ENCODE measurements around the gene ANXA2R.

Gene ANXA2R

DNA sequence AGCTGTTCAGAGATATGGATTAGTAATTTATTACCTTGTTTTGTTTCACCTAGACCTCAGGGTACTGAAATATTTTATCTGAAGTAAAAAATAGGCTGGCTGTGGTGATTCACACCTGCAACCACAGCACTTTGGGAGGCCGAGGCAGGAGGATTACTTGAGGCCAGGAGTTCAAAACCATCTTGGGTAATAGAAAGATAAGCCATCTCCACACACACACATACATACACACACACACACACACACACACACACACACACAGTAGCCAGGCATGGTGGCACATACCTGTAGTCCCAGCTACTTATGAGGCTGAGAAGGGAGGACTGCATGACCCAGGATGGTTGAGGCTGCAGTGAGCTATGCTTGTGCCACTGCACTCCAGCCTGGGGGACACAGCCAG is 3.7 kb downstream of the ANXA2R start:
- no peak for TF ChIP-seq ZC3H10 (CRISPR knock-in tag; IDR thresholded peaks at IDR 0.05)
- TF ChIP-seq, protein P1, sequence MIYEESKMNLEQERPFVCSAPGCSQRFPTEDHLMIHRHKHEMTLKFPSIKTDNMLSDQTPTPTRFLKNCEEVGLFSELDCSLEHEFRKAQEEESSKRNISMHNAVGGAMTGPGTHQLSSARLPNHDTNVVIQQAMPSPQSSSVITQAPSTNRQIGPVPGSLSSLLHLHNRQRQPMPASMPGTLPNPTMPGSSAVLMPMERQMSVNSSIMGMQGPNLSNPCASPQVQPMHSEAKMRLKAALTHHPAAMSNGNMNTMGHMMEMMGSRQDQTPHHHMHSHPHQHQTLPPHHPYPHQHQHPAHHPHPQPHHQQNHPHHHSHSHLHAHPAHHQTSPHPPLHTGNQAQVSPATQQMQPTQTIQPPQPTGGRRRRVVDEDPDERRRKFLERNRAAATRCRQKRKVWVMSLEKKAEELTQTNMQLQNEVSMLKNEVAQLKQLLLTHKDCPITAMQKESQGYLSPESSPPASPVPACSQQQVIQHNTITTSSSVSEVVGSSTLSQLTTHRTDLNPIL (CRISPR knock-in tag; IDR thresholded peaks at IDR 0.05; ENCODE audit: low read depth), result no peak
- no peak for TF ChIP-seq TOX (CRISPR knock-in tag; IDR thresholded peaks at IDR 0.05; ENCODE audit: borderline replicate concordance)
- TF ChIP-seq GLIS3 (CRISPR knock-in tag; IDR thresholded peaks at IDR 0.05), result no peak
- no peak for TF ChIP-seq ZNF8 (CRISPR knock-in tag; IDR thresholded peaks at IDR 0.05)
- TF ChIP-seq, protein P2, sequence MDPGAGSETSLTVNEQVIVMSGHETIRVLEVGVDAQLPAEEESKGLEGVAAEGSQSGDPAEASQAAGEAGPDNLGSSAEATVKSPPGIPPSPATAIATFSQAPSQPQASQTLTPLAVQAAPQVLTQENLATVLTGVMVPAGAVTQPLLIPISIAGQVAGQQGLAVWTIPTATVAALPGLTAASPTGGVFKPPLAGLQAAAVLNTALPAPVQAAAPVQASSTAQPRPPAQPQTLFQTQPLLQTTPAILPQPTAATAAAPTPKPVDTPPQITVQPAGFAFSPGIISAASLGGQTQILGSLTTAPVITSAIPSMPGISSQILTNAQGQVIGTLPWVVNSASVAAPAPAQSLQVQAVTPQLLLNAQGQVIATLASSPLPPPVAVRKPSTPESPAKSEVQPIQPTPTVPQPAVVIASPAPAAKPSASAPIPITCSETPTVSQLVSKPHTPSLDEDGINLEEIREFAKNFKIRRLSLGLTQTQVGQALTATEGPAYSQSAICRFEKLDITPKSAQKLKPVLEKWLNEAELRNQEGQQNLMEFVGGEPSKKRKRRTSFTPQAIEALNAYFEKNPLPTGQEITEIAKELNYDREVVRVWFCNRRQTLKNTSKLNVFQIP (CRISPR knock-in tag; IDR thresholded peaks at IDR 0.05; ENCODE audit: borderline replicate concordance, low read depth), result no peak
- no peak for ATAC-seq

DNA sequence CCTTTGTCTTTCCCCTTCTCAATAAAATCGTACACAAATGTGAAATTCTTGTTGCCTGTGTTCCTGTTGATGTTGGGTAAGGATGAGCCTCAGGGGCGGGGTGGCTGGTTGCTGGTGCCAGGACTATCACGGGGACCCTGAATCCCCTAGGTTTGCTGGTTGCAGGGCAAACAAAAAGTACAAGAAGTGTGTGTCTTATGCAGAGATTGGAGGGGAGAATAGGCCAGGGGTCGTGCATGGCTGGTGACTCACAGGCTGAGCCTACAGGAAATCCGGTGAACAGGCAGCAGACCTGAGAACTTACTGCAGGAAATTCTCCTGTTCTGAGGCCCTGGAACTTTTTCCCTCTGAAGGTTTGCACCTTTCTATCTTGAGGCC is 5.5 kb downstream of the ANXA2R start:
- ATAC-seq, result no peak
- TF ChIP-seq, protein P3, sequence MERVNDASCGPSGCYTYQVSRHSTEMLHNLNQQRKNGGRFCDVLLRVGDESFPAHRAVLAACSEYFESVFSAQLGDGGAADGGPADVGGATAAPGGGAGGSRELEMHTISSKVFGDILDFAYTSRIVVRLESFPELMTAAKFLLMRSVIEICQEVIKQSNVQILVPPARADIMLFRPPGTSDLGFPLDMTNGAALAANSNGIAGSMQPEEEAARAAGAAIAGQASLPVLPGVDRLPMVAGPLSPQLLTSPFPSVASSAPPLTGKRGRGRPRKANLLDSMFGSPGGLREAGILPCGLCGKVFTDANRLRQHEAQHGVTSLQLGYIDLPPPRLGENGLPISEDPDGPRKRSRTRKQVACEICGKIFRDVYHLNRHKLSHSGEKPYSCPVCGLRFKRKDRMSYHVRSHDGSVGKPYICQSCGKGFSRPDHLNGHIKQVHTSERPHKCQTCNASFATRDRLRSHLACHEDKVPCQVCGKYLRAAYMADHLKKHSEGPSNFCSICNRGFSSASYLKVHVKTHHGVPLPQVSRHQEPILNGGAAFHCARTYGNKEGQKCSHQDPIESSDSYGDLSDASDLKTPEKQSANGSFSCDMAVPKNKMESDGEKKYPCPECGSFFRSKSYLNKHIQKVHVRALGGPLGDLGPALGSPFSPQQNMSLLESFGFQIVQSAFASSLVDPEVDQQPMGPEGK (CRISPR knock-in tag; IDR thresholded peaks at IDR 0.05; ENCODE audit: borderline replicate concordance), result no peak
- TF ChIP-seq, protein P2 (CRISPR knock-in tag; IDR thresholded peaks at IDR 0.05; ENCODE audit: borderline replicate concordance, low read depth), result no peak
- no peak for TF ChIP-seq ZFP30 (CRISPR knock-in tag; IDR thresholded peaks at IDR 0.05)
- no peak for TF ChIP-seq ESRRG (CRISPR knock-in tag; IDR thresholded peaks at IDR 0.05)
- no peak for TF ChIP-seq BACH2 (CRISPR knock-in tag; IDR thresholded peaks at IDR 0.05; ENCODE audit: borderline replicate concordance)
- TF ChIP-seq, protein P1 (CRISPR knock-in tag; IDR thresholded peaks at IDR 0.05; ENCODE audit: low read depth), result no peak
- no peak for TF ChIP-seq ZFP3 (CRISPR knock-in tag; IDR thresholded peaks at IDR 0.05)
- TF ChIP-seq ISL1 (CRISPR knock-in tag; IDR thresholded peaks at IDR 0.05), result no peak
- TF ChIP-seq SNAI2 (CRISPR knock-in tag; IDR thresholded peaks at IDR 0.05), result no peak
- TF ChIP-seq, protein P4, sequence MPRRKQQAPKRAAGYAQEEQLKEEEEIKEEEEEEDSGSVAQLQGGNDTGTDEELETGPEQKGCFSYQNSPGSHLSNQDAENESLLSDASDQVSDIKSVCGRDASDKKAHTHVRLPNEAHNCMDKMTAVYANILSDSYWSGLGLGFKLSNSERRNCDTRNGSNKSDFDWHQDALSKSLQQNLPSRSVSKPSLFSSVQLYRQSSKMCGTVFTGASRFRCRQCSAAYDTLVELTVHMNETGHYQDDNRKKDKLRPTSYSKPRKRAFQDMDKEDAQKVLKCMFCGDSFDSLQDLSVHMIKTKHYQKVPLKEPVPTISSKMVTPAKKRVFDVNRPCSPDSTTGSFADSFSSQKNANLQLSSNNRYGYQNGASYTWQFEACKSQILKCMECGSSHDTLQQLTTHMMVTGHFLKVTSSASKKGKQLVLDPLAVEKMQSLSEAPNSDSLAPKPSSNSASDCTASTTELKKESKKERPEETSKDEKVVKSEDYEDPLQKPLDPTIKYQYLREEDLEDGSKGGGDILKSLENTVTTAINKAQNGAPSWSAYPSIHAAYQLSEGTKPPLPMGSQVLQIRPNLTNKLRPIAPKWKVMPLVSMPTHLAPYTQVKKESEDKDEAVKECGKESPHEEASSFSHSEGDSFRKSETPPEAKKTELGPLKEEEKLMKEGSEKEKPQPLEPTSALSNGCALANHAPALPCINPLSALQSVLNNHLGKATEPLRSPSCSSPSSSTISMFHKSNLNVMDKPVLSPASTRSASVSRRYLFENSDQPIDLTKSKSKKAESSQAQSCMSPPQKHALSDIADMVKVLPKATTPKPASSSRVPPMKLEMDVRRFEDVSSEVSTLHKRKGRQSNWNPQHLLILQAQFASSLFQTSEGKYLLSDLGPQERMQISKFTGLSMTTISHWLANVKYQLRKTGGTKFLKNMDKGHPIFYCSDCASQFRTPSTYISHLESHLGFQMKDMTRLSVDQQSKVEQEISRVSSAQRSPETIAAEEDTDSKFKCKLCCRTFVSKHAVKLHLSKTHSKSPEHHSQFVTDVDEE (CRISPR knock-in tag; IDR thresholded peaks at IDR 0.05), result no peak
- TF ChIP-seq ZNF8 (CRISPR knock-in tag; IDR thresholded peaks at IDR 0.05), result no peak
- no peak for TF ChIP-seq TCF4 (CRISPR knock-in tag; IDR thresholded peaks at IDR 0.05; ENCODE audit: borderline replicate concordance)
- no peak for TF ChIP-seq OSR1 (CRISPR knock-in tag; IDR thresholded peaks at IDR 0.05)
- TF ChIP-seq ZC3H10 (CRISPR knock-in tag; IDR thresholded peaks at IDR 0.05), result no peak
- no peak for TF ChIP-seq GLIS3 (CRISPR knock-in tag; IDR thresholded peaks at IDR 0.05)
- no peak for TF ChIP-seq TOX (CRISPR knock-in tag; IDR thresholded peaks at IDR 0.05; ENCODE audit: borderline replicate concordance)
- TF ChIP-seq ZNF565 (CRISPR knock-in tag; conservative IDR thresholded peaks at IDR 0.05; ENCODE audit: low read depth), result no peak
- TF ChIP-seq, protein P5, sequence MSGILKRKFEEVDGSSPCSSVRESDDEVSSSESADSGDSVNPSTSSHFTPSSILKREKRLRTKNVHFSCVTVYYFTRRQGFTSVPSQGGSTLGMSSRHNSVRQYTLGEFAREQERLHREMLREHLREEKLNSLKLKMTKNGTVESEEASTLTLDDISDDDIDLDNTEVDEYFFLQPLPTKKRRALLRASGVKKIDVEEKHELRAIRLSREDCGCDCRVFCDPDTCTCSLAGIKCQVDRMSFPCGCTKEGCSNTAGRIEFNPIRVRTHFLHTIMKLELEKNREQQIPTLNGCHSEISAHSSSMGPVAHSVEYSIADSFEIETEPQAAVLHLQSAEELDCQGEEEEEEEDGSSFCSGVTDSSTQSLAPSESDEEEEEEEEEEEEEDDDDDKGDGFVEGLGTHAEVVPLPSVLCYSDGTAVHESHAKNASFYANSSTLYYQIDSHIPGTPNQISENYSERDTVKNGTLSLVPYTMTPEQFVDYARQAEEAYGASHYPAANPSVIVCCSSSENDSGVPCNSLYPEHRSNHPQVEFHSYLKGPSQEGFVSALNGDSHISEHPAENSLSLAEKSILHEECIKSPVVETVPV (CRISPR knock-in tag; IDR thresholded peaks at IDR 0.05), result no peak
- TF ChIP-seq ZNF70 (CRISPR knock-in tag; IDR thresholded peaks at IDR 0.05), result no peak
